ENCODE results near the gene TMEM135. TPM values are rescaled to one million over a fixed set of nuclear protein-coding genes. Genes with fewer than 3 reads are reported as not detected.
A peak's percentile ranks its signal among the peaks of the same experiment; 100 is the strongest.

Gene TMEM135
- total RNA-seq, 2 experiments from 2014 or later: 24.7 to 30.0 TPM

DNA sequence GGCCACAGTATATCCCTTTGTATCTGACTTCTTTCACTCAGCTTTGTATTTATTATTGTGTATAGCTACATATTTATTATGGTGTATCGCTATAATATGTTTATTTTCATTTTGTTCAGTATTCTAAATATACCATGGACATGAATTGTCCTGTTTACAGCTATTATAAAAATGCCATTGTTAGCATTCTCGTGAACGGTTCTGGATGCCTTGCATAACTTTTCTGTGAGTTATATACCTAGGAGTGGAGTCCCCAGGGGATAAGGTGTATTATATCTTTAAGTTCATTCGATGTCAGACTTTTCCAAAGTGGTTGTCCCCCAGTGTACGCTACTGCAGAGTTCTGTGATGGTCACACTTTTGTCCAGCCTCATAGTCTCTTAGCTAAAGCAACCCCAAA lies 301.7 kb downstream of the TMEM135 start:
- CTCF ChIA-PET: interaction anchor here (1.1 kb wide), 1 partner anchor 13 kb away, joined by 4 read pairs; no protein-coding TSS in a partner anchor
- intact Hi-C loops (cut with micrococcal nuclease): no loop called here
- POLR2A ChIA-PET: no interaction called here

DNA sequence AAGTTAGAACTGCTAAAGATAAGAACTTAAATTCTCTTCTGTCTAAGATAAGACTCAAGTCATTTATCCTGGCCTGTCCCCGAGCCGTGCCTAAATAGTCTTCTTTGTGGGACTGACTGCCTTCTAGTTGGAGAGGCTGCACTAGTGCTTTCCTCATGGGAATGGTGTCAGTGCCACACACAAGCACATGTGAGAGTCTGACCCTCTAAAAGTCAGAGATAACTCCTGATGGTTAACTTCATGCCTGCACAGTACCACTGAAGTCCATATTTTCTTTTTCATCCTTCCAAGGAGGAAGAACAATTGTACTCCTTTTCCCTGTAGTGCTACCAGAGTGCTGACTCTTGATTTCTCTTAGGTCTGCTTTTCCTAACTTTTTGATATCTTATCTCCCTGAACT lies 309.7 kb downstream of the TMEM135 start:
- no peaks in the 10 kb centered on the region for H3K36me3 Mint-ChIP-seq (ENCODE audit: low read depth)
- TF ChIP-seq, protein P1, sequence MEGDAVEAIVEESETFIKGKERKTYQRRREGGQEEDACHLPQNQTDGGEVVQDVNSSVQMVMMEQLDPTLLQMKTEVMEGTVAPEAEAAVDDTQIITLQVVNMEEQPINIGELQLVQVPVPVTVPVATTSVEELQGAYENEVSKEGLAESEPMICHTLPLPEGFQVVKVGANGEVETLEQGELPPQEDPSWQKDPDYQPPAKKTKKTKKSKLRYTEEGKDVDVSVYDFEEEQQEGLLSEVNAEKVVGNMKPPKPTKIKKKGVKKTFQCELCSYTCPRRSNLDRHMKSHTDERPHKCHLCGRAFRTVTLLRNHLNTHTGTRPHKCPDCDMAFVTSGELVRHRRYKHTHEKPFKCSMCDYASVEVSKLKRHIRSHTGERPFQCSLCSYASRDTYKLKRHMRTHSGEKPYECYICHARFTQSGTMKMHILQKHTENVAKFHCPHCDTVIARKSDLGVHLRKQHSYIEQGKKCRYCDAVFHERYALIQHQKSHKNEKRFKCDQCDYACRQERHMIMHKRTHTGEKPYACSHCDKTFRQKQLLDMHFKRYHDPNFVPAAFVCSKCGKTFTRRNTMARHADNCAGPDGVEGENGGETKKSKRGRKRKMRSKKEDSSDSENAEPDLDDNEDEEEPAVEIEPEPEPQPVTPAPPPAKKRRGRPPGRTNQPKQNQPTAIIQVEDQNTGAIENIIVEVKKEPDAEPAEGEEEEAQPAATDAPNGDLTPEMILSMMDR (IDR thresholded peaks at IDR 0.05): no peak
- H3K27ac Mint-ChIP-seq: no peak overlapping the region
- H3K4me3 Mint-ChIP-seq: no peak overlapping the region
- H3K27me3 Mint-ChIP-seq: peaks cover 9% of the 10 kb centered on the region
- DNase-seq (no peak), ATAC-seq (no peak)
- no peaks in the 10 kb centered on the region for H3K9me3 Mint-ChIP-seq
- POLR2A ChIA-PET: no interaction called here
- CTCF ChIA-PET: no interaction called here
- H3K4me1 Mint-ChIP-seq (ENCODE audit: low read depth): peaks cover 1% of the 10 kb centered on the region
- intact Hi-C loops (cut with micrococcal nuclease): no loop called here

More for the DNA sequence above, 301.7 kb downstream of the TMEM135 start:
- Mint-ChIP-seq H3K4me3 (no peak overlapping the region), H3K4me1 (ENCODE audit: low read depth) (no peaks in the 10 kb centered on the region), H3K36me3 (ENCODE audit: low read depth) (no peaks in the 10 kb centered on the region), H3K27ac (no peak overlapping the region), H3K9me3 (peaks cover 17% of the 10 kb centered on the region), H3K27me3 (no peaks in the 10 kb centered on the region)
- TF ChIP-seq, protein P1 (IDR thresholded peaks at IDR 0.05): no peak
- DNase-seq (no peak), ATAC-seq (no peak)

DNA sequence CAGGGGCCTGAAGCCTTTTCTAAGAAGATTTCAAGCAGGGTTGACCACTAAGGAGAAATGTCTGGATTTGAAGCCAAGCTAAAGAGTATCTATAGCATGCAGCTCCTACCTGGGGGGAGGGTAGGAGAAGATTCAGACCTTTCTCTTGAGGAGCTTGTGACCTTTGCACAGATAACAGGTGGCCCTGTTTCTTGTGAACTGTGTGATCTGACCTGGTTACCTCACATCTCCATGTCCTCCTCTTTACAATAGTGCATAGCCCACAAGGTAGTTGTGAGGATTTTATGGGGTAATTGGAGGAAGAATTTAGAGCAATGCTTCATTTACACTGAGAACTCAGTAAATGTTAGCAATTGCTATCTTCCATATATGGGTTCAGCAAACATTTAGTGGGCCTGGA lies 310.1 kb downstream of the TMEM135 start:
- Mint-ChIP-seq H3K4me1 (ENCODE audit: low read depth) (peaks cover 6% of the 10 kb centered on the region), H3K27ac (no peak overlapping the region), H3K9me3 (no peaks in the 10 kb centered on the region), H3K27me3 (peaks cover 12% of the 10 kb centered on the region), H3K4me3 (no peak overlapping the region), H3K36me3 (ENCODE audit: low read depth) (no peaks in the 10 kb centered on the region)
- CTCF ChIA-PET: no interaction called here
- ATAC-seq (no peak), DNase-seq (no peak)
- POLR2A ChIA-PET: no interaction called here
- TF ChIP-seq, protein P1 (IDR thresholded peaks at IDR 0.05): no peak
- intact Hi-C loops (cut with micrococcal nuclease): no loop called here

DNA sequence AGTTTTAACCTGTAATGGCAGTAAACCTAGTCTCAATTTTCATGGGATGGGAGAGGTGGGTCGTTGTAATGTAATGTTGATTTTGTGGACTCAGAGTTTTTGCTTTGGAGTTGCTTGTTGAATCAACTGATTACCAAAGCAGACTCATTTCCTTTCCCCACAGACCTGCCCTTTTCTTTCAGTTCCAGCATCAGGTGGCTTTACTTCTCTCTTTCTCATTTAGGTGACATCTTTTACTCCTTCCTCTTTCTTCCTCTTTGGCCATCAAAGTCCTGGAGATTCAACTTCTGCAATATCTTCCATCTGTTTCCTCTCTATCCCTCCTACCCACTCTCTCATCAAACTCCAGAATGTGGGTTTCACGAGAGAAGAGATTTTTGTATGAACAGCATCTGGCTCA lies 313.9 kb downstream of the TMEM135 start:
- DNase-seq: no peak
- peaks cover 12% of the 10 kb centered on the region for H3K27me3 Mint-ChIP-seq
- H3K4me3 Mint-ChIP-seq: no peak overlapping the region
- TF ChIP-seq, protein P1 (IDR thresholded peaks at IDR 0.05): no peak
- peaks cover 12% of the 10 kb centered on the region for H3K4me1 Mint-ChIP-seq (ENCODE audit: low read depth)
- ChIA-PET POLR2A (interaction anchor here (1.4 kb wide), 1 partner anchor 798 kb away, joined by 3 read pairs; no protein-coding TSS in a partner anchor), CTCF (interaction anchor here (0.7 to 6.0 kb wide), 11 partner anchors 11 to 601 kb away, joined by 3 to 108 read pairs (median 3); no protein-coding TSS in a partner anchor)
- ATAC-seq: no peak
- H3K27ac Mint-ChIP-seq: no peak overlapping the region
- no peaks in the 10 kb centered on the region for H3K9me3 Mint-ChIP-seq
- intact Hi-C loops (cut with micrococcal nuclease): loop anchor here (1.0 kb wide), 1 partner anchor 70 kb away; no protein-coding TSS in a partner anchor
- no peaks in the 10 kb centered on the region for H3K36me3 Mint-ChIP-seq (ENCODE audit: low read depth)

DNA sequence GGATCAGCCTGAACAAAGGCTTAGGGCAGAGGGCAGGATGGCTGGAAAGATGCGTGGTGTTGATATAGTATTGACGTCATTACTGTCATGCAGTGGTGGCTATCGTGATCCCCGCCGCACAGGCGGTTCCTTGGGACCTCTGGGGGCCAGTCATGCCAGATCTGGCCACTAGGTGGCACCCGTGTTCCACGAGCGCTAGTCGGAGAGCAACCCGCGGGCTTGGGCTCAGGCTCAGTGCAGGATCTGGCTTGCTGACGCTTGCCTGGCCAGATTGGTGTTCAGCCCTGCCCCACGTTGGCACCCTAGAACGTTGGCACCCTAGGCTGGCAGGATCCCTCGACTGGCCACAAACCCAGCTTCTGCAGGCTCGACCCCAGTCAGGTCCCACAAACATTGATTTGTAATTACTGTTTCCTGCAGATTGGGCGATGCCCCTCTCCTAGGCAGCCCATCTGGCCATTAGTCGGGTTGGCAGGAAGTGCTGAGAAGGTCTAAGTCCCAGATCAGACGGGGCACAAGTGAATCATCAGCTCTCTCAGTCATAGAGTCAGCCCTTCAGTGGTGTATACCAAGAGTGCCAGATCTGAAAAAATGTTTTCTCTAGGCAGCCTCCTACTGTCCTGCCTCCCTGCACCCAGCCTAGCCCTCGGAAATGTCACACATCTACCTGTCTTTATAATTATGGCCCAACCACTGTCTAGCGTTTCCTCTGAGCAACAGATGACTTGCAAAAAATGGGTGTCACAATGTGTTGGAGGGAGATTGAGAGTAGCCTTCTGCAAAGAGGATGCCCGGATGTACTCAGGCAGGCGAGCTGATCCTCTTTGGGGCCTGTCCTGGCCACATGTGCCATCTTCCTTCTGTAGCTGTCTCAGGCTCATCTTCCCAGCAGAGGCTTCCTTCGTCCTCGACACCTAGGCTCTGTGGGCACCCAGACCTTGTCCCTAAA lies 315.3 kb downstream of the TMEM135 start:
- Mint-ChIP-seq H3K27me3 (peaks cover 12% of the 10 kb centered on the region), H3K9me3 (no peaks in the 10 kb centered on the region), H3K4me1 (ENCODE audit: low read depth) (peaks cover 12% of the 10 kb centered on the region), H3K27ac (no peak overlapping the region), H3K4me3 (no peak overlapping the region), H3K36me3 (ENCODE audit: low read depth) (no peaks in the 10 kb centered on the region)
- intact Hi-C loops (cut with micrococcal nuclease): loop anchor here (1.0 kb wide), 1 partner anchor 68 kb away; no protein-coding TSS in a partner anchor
- ChIA-PET CTCF (interaction anchor here (0.7 to 6.0 kb wide), 22 partner anchors 9 to 1199 kb away, joined by 3 to 108 read pairs (median 3); partner anchors contain the start of gene FZD4), POLR2A (interaction anchor here (1.4 kb wide), 1 partner anchor 796 kb away, joined by 3 read pairs; no protein-coding TSS in a partner anchor)
- peak; percentile 95 for ATAC-seq
- TF ChIP-seq, protein P1 (IDR thresholded peaks at IDR 0.05): peak; percentile 93
- DNase-seq: peak; percentile 89

Data from activated CD8-positive, alpha-beta T cell treated with anti-CD3 and anti-CD28 coated beads for 36 hours (primary cell).